ENCODE measurements around the gene KIF26B.

The KIF26B gene

GRCh38 chr1:245698860-245699259 is 544.1 kb downstream of the KIF26B start:
- no peaks in the 10 kb centered on the region for H3K9me3 ChIP-seq (ENCODE audit: insufficient read depth, low read depth, low read length)
- no peaks in the 10 kb centered on the region for H3K36me3 ChIP-seq (ENCODE audit: insufficient read depth, low read length)
- TF ChIP-seq CTCF (conservative IDR thresholded peaks at IDR 0.05; ENCODE audit: low read length), result no peak
- TF ChIP-seq EZH2phosphoT487 (IDR thresholded peaks at IDR 0.05; ENCODE audit: borderline replicate concordance), result no peak
- H3K4me2 ChIP-seq (ENCODE audit: low read depth, low read length, poor library complexity, severe bottlenecking), result no peak overlapping the region
- H3K9me2 ChIP-seq (replicated peaks; ENCODE audit: low read depth, low read length), result no peaks in the 10 kb centered on the region
- H2AFZ ChIP-seq (ENCODE audit: low read length), result no peak overlapping the region; the same call in 1 of the 2 replicates
- H3K27me3 ChIP-seq (ENCODE audit: insufficient read depth, low read length, poor library complexity, severe bottlenecking), result no peaks in the 10 kb centered on the region
- H3K9ac ChIP-seq (ENCODE audit: low read depth, low read length, poor library complexity, severe bottlenecking), result no peak overlapping the region
- no peaks in the 10 kb centered on the region for H4K20me1 ChIP-seq (ENCODE audit: insufficient read depth, low read length, poor library complexity, severe bottlenecking)
- peaks cover 9% of the 10 kb centered on the region for H3K4me1 ChIP-seq (ENCODE audit: insufficient read depth, low read length, poor library complexity, severe bottlenecking)
- H3F3A ChIP-seq (ENCODE audit: low read depth), result no peaks in the 10 kb centered on the region
- H3K79me2 ChIP-seq (ENCODE audit: insufficient read depth, low read length), result no peaks in the 10 kb centered on the region
- no peak overlapping the region for H3K4me3 ChIP-seq (ENCODE audit: low read length, poor library complexity, severe bottlenecking)

- Histone ChIP-seq H3K4me2 (ENCODE audit: low read depth, low read length, poor library complexity, severe bottlenecking) (no peak overlapping the region), H3K4me3 (ENCODE audit: low read length, poor library complexity, severe bottlenecking) (no peak overlapping the region), H3K79me2 (ENCODE audit: insufficient read depth, low read length) (no peaks in the 10 kb centered on the region), H3F3A (ENCODE audit: low read depth) (no peaks in the 10 kb centered on the region), H3K9me2 (replicated peaks; ENCODE audit: low read depth, low read length) (no peaks in the 10 kb centered on the region), H4K20me1 (ENCODE audit: insufficient read depth, low read length, poor library complexity, severe bottlenecking) (no peaks in the 10 kb centered on the region), H2AFZ (ENCODE audit: low read length) (no peak overlapping the region), H3K9me3 (ENCODE audit: insufficient read depth, low read depth, low read length) (no peaks in the 10 kb centered on the region), H3K9ac (ENCODE audit: low read depth, low read length, poor library complexity, severe bottlenecking) (no peak overlapping the region), H3K27me3 (ENCODE audit: insufficient read depth, low read length, poor library complexity, severe bottlenecking) (no peaks in the 10 kb centered on the region), H3K4me1 (ENCODE audit: insufficient read depth, low read length, poor library complexity, severe bottlenecking) (peaks cover 14% of the 10 kb centered on the region), H3K36me3 (ENCODE audit: insufficient read depth, low read length) (no peaks in the 10 kb centered on the region)
- TF ChIP-seq CTCF (conservative IDR thresholded peaks at IDR 0.05; ENCODE audit: low read length) (no peak), EZH2phosphoT487 (IDR thresholded peaks at IDR 0.05; ENCODE audit: borderline replicate concordance) (no peak)
Observed at GRCh38 chr1:245700631-245701030, 545.8 kb downstream of the KIF26B start.

- TF ChIP-seq CTCF (conservative IDR thresholded peaks at IDR 0.05; ENCODE audit: low read length) (no peak), EZH2phosphoT487 (IDR thresholded peaks at IDR 0.05; ENCODE audit: borderline replicate concordance) (no peak)
- no peak overlapping the region for H2AFZ ChIP-seq (ENCODE audit: low read length)
- H3K4me3 ChIP-seq (ENCODE audit: low read length, poor library complexity, severe bottlenecking), result no peak overlapping the region
- no peaks in the 10 kb centered on the region for H4K20me1 ChIP-seq (ENCODE audit: insufficient read depth, low read length, poor library complexity, severe bottlenecking)
- H3K9me2 ChIP-seq (replicated peaks; ENCODE audit: low read depth, low read length), result no peaks in the 10 kb centered on the region
- no peak overlapping the region for H3K9ac ChIP-seq (ENCODE audit: low read depth, low read length, poor library complexity, severe bottlenecking)
- no peaks in the 10 kb centered on the region for H3K27me3 ChIP-seq (ENCODE audit: insufficient read depth, low read length, poor library complexity, severe bottlenecking)
- no peaks in the 10 kb centered on the region for H3K79me2 ChIP-seq (ENCODE audit: insufficient read depth, low read length)
- H3F3A ChIP-seq (ENCODE audit: low read depth), result no peaks in the 10 kb centered on the region
- no peaks in the 10 kb centered on the region for H3K36me3 ChIP-seq (ENCODE audit: insufficient read depth, low read length)
- H3K4me1 ChIP-seq (ENCODE audit: insufficient read depth, low read length, poor library complexity, severe bottlenecking), result peaks cover 14% of the 10 kb centered on the region
- no peaks in the 10 kb centered on the region for H3K9me3 ChIP-seq (ENCODE audit: insufficient read depth, low read depth, low read length)
- no peak overlapping the region for H3K4me2 ChIP-seq (ENCODE audit: low read depth, low read length, poor library complexity, severe bottlenecking)
Observed at GRCh38 chr1:245701631-245702030, 546.8 kb downstream of the KIF26B start.

Measured in Loucy (cell line).